Glutamatergic neuron (in vitro differentiated cells): ENCODE results near the gene ZNF496. TPM values are rescaled to one million over a fixed set of nuclear protein-coding genes. Genes with fewer than 3 reads are reported as not detected.

ENCODE experiments used
- DNase-seq: peaks from one replicate; pipeline ENCODE4 v3.0.0; 2022
- H3K27ac Mint-ChIP-seq: one replicate; pipeline ENCODE4 v1.8.0; 2020; ENCODE audit warnings: mild to moderate bottlenecking, mixed read lengths, inconsistent platforms; ENCODE audit not compliant: unreplicated experiment
- H3K27me3 Mint-ChIP-seq: one replicate; pipeline ENCODE4 v1.8.0; 2020; ENCODE audit warnings: mild to moderate bottlenecking, moderate library complexity, mixed read lengths, inconsistent platforms; ENCODE audit not compliant: unreplicated experiment
- H3K36me3 Mint-ChIP-seq: one replicate; pipeline ENCODE4 v1.8.0; 2020; ENCODE audit warnings: mild to moderate bottlenecking, mixed read lengths, inconsistent platforms; ENCODE audit not compliant: unreplicated experiment
- H3K4me1 Mint-ChIP-seq: one replicate; pipeline ENCODE4 v1.8.0; 2020; ENCODE audit warnings: mild to moderate bottlenecking, low read depth, mixed read lengths, inconsistent platforms; ENCODE audit not compliant: unreplicated experiment
- H3K4me3 Mint-ChIP-seq: one replicate; pipeline ENCODE4 v1.8.0; 2020; ENCODE audit warnings: mild to moderate bottlenecking, mixed read lengths, inconsistent platforms; ENCODE audit not compliant: unreplicated experiment
- H3K9me3 Mint-ChIP-seq: one replicate; pipeline ENCODE4 v1.8.0; 2020; ENCODE audit warnings: mild to moderate bottlenecking, moderate library complexity, mixed read lengths, inconsistent platforms; ENCODE audit not compliant: unreplicated experiment
- CTCF ChIP-seq: fragments of 200-600 bp; sonication (generic); IDR thresholded peaks from one replicate; pipeline ENCODE4 v1.5.0; 2021; ENCODE audit not compliant: partially characterized antibody, unreplicated experiment
- total RNA-seq: library from RNA; stranded (reverse); fragmentation: NEBNext Ultra II Directional; extraction: Animal tissue kit (Norgen Biotek cat#: 25700); gene quantifications from one replicate; pipeline ENCODE4 v1.2.1, GENCODE V29; 2021; ENCODE audit not compliant: unreplicated experiment

Gene ZNF496
- total RNA-seq, 1 donor from 2014 or later, result 60.5 TPM

DNA sequence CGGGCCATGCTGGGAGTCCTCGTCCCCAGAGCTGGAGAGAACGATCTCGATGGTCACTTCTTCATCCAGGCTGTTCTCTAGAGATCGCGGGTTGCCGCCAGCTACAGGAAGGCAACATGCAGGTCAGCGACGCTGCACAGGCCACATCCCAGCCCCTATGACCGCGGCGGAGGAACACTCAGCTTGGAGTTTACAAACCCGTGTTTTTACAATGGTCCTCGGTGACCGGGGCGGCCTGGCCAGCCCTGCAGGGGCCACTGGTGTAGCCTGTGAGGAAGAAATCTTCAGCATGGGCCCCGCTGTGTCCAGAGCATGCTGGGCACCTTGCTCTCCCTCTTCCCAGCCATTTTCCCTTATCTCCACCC is 30.5 kb downstream of the ZNF496 start:
- peaks cover 9% of the 10 kb centered on the region for H3K4me1 Mint-ChIP-seq
- peaks cover 9% of the 10 kb centered on the region for H3K9me3 Mint-ChIP-seq
- peaks cover 30% of the 10 kb centered on the region for H3K36me3 Mint-ChIP-seq

DNA sequence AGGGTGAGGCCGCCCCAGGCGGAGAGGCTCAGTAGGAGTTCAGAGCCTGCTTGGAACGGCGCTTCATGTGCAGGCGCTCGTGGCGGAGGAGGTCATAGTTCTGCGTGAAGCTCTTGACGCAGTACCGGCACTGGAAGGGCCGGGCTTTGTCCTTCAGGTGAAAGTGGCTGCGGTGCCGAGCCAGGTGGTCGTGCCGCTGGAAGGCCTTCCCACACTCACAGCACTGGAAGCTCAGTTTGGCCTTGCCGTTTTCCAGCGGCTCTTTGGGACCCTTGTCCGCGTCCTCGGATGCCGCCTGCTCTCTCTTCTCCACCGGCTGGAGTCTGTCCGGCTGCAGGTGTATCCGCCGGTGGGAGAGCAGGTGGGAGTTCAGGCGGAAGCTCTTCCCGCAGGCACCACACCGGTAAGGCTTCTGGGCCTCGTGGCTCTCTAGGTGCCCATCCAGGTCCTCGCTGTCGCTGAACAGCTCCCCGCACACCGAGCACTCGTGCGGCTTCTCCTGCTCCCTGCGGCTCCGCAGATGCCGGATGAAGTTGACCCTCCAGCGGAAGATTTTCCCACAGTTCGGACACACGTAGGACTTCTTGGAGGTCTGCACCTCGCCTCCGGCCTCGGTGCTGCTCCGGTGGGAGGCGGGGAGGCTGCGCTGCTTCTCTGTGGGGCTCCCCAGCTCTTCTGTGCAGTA is 31.0 kb downstream of the ZNF496 start:
- H3K36me3 Mint-ChIP-seq, result peaks cover 30% of the 10 kb centered on the region
- peaks cover 9% of the 10 kb centered on the region for H3K4me1 Mint-ChIP-seq
- no peak for DNase-seq
- peaks cover 3% of the 10 kb centered on the region for H3K27me3 Mint-ChIP-seq
- H3K9me3 Mint-ChIP-seq, result peaks cover 9% of the 10 kb centered on the region
- H3K4me3 Mint-ChIP-seq, result no peak overlapping the region
- H3K27ac Mint-ChIP-seq, result no peak overlapping the region
- TF ChIP-seq CTCF, result no peak

More for the DNA sequence above, 30.5 kb downstream of the ZNF496 start:
- Mint-ChIP-seq H3K4me3 (no peak overlapping the region), H3K27ac (no peak overlapping the region), H3K27me3 (peaks cover 3% of the 10 kb centered on the region)
- no peak for DNase-seq
- TF ChIP-seq CTCF, result no peak

GRCh38 chr1:247299723-247300381 is 31.8 kb downstream of the ZNF496 start:
- H3K27me3 Mint-ChIP-seq, result peaks cover 3% of the 10 kb centered on the region
- H3K4me1 Mint-ChIP-seq, result peaks cover 9% of the 10 kb centered on the region
- DNase-seq, result no peak
- no peak for TF ChIP-seq CTCF
- H3K36me3 Mint-ChIP-seq, result peaks cover 30% of the 10 kb centered on the region
- no peak overlapping the region for H3K27ac Mint-ChIP-seq
- H3K9me3 Mint-ChIP-seq, result peaks cover 11% of the 10 kb centered on the region
- H3K4me3 Mint-ChIP-seq, result no peak overlapping the region

DNA sequence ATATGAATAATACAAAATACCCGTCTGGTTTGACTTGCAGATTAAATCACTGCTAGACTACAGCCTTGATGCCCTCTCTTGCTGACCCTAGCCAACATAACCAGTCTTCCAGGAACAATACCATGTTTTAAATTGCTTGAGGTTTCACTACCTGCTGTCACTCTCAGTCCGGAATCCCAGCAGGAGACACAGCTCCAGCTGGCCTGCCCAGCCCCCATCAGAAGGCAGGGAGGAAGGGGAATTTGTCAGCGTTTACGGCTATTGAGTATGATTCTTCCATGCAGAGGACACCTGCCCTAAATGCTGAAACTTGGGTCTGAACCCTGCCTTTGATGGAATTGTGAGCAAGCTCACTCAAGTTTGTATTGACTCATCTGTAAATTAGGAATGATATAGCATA is 33.0 kb downstream of the ZNF496 start:
- Mint-ChIP-seq H3K4me1 (peaks cover 9% of the 10 kb centered on the region), H3K4me3 (no peak overlapping the region), H3K27me3 (peaks cover 3% of the 10 kb centered on the region), H3K36me3 (peaks cover 25% of the 10 kb centered on the region), H3K27ac (peak overlapping the region; percentile 50), H3K9me3 (peaks cover 8% of the 10 kb centered on the region)
- DNase-seq, result no peak
- TF ChIP-seq CTCF, result no peak

DNA sequence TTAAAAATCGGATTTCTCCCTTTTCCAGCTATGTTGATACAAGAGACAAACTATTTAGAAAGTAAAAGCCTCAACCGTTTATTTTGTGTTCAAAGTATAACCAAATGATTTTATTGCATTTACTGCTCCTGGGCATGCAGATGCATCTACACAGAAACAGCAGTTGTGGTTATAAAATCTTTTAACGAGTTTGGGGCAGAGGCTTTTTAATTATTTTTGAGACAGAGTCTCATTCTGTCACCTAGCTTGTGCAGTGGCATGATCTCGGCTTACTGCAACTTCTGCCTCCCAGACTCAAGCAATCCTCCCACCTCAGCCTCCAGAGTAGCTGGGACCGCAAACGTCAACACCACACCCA is 33.6 kb downstream of the ZNF496 start:
- H3K4me1 Mint-ChIP-seq, result peaks cover 9% of the 10 kb centered on the region
- peaks cover 3% of the 10 kb centered on the region for H3K27me3 Mint-ChIP-seq

More for the DNA sequence above, 33.6 kb downstream of the ZNF496 start:
- H3K4me3 Mint-ChIP-seq, result no peak overlapping the region
- H3K36me3 Mint-ChIP-seq, result peaks cover 19% of the 10 kb centered on the region
- peaks cover 8% of the 10 kb centered on the region for H3K9me3 Mint-ChIP-seq
- TF ChIP-seq CTCF, result no peak
- no peak overlapping the region for H3K27ac Mint-ChIP-seq
- no peak for DNase-seq
